GM19239 (cell line): ENCODE results near the gene NACC2.

Source experiments
- DNase-seq: peaks from one replicate; pipeline ENCODE4 v3.0.0; 2011; ENCODE audit warnings: low spot score; ENCODE audit not compliant: insufficient read length
- FAIRE-seq: peaks from 2 replicates; lab custom pipeline; 2011; peaks lifted over from hg19 to GRCh38; lab: Jason Lieb, UNC

Gene NACC2

GRCh38 chr9:135956802-135957174 is 138.3 kb downstream of the NACC2 start:
- DNase-seq (no peak), FAIRE-seq (no peak)
